Measurements from ENCODE around the gene GMEB1. TPM values are rescaled to one million over a fixed set of nuclear protein-coding genes. Genes with fewer than 3 reads are reported as not detected.

GMEB1 gene
- total RNA-seq, 1 donor from 2014 or later: 12.6 TPM

DNA sequence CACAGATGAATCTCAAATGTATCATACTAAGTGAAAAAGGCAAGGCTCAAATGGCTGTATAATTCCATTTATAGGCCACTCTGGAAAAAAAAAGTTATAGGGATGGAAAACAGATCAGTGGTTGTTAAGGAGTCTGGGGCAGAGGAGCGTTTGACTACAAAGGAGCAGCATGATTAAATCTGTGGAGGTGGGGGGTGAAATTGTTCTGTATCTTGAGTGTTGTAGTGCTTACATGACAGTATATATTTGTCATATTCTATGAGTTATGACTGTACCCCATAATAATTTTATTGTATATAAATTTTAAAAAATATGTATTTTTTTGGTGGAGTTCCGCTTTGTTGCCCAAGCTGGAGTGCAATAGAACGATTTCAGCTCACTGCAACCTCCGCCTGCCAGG is 36.0 kb upstream of the GMEB1 start:
- TF ChIP-seq EZH2 (IDR thresholded peaks at IDR 0.05; ENCODE audit: insufficient read depth, low read length): no peak
- TF ChIP-seq, protein P1, sequence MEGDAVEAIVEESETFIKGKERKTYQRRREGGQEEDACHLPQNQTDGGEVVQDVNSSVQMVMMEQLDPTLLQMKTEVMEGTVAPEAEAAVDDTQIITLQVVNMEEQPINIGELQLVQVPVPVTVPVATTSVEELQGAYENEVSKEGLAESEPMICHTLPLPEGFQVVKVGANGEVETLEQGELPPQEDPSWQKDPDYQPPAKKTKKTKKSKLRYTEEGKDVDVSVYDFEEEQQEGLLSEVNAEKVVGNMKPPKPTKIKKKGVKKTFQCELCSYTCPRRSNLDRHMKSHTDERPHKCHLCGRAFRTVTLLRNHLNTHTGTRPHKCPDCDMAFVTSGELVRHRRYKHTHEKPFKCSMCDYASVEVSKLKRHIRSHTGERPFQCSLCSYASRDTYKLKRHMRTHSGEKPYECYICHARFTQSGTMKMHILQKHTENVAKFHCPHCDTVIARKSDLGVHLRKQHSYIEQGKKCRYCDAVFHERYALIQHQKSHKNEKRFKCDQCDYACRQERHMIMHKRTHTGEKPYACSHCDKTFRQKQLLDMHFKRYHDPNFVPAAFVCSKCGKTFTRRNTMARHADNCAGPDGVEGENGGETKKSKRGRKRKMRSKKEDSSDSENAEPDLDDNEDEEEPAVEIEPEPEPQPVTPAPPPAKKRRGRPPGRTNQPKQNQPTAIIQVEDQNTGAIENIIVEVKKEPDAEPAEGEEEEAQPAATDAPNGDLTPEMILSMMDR (IDR thresholded peaks at IDR 0.05; ENCODE audit: insufficient read depth, low read depth, low read length): no peak
- no peak overlapping the region for H3K27ac Mint-ChIP-seq (ENCODE audit: unreplicated experiment)
- FAIRE-seq (no peak), DNase-seq (ENCODE audit: low read depth) (no peak)
- H3K4me2 ChIP-seq (ENCODE audit: low read length): no peak overlapping the region
- H3K27me3 Mint-ChIP-seq (ENCODE audit: low read depth, unreplicated experiment): no peaks in the 10 kb centered on the region
- H3K4me1 ChIP-seq (ENCODE audit: insufficient read depth, low read length): no peaks in the 10 kb centered on the region
- no peak overlapping the region for H3K9ac ChIP-seq (ENCODE audit: low read length)
- no peak overlapping the region for H3K4me3 Mint-ChIP-seq (ENCODE audit: unreplicated experiment)
- no peaks in the 10 kb centered on the region for H3K36me3 ChIP-seq (ENCODE audit: insufficient read depth, low read length)
- no peaks in the 10 kb centered on the region for H3K4me1 Mint-ChIP-seq (ENCODE audit: low read depth, unreplicated experiment)
- no peaks in the 10 kb centered on the region for H3K9me3 Mint-ChIP-seq (ENCODE audit: unreplicated experiment)
- H3K4me3 ChIP-seq (ENCODE audit: insufficient read depth, low read depth, low read length): no peak overlapping the region
- no peaks in the 10 kb centered on the region for H4K20me1 ChIP-seq (ENCODE audit: insufficient read depth, low read length)
- no peak overlapping the region for H3K27ac ChIP-seq (ENCODE audit: low read depth, low read length)
- peaks cover 4% of the 10 kb centered on the region for H3K36me3 Mint-ChIP-seq (ENCODE audit: low read depth, unreplicated experiment)
- H3K9me3 ChIP-seq (ENCODE audit: insufficient read depth, low read depth, low read length): no peaks in the 10 kb centered on the region
- peaks cover 2% of the 10 kb centered on the region for H3K79me2 ChIP-seq (ENCODE audit: insufficient read depth, low read length)
- H2AFZ ChIP-seq (ENCODE audit: low read depth, low read length): no peak overlapping the region
- H3K27me3 ChIP-seq (ENCODE audit: insufficient read depth, low read length): no peaks in the 10 kb centered on the region

DNA sequence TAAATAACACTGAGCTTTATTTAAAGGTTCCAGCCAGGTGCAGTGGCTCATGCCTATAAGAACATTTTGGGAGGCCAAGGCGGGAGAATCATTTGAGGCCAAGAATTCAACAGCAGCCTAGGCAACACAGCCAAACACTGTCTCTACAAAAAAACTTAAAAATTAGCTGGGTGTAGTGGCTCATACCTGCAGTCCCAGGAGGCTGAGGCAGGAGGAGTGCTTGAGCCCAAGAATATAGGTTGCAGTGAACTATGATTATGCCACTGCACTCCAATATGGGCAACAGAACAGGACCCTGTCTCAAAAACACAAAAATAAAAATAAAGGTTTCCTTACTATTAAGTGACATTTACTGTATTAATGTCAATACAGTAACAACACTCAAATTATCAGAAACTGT is 27.8 kb upstream of the GMEB1 start:
- no peaks in the 10 kb centered on the region for H3K36me3 Mint-ChIP-seq (ENCODE audit: low read depth, unreplicated experiment)
- Histone ChIP-seq H3K79me2 (ENCODE audit: insufficient read depth, low read length) (peaks cover 27% of the 10 kb centered on the region), H4K20me1 (ENCODE audit: insufficient read depth, low read length) (no peaks in the 10 kb centered on the region), H3K27me3 (ENCODE audit: insufficient read depth, low read length) (no peaks in the 10 kb centered on the region), H3K4me2 (ENCODE audit: low read length) (no peak overlapping the region), H3K4me1 (ENCODE audit: insufficient read depth, low read length) (peaks cover 8% of the 10 kb centered on the region), H2AFZ (ENCODE audit: low read depth, low read length) (no peak overlapping the region), H3K4me3 (ENCODE audit: insufficient read depth, low read depth, low read length) (no peak overlapping the region), H3K27ac (ENCODE audit: low read depth, low read length) (no peak overlapping the region), H3K9me3 (ENCODE audit: insufficient read depth, low read depth, low read length) (no peaks in the 10 kb centered on the region), H3K36me3 (ENCODE audit: insufficient read depth, low read length) (no peaks in the 10 kb centered on the region), H3K9ac (ENCODE audit: low read length) (no peak overlapping the region)
- no peak overlapping the region for H3K27ac Mint-ChIP-seq (ENCODE audit: unreplicated experiment)
- peaks cover 8% of the 10 kb centered on the region for H3K4me1 Mint-ChIP-seq (ENCODE audit: low read depth, unreplicated experiment)
- FAIRE-seq: no peak
- peak overlapping the region; percentile 60 for H3K4me3 Mint-ChIP-seq (ENCODE audit: unreplicated experiment)
- TF ChIP-seq, protein P1 (IDR thresholded peaks at IDR 0.05; ENCODE audit: insufficient read depth, low read depth, low read length): peak; percentile 31
- no peak for TF ChIP-seq EZH2 (IDR thresholded peaks at IDR 0.05; ENCODE audit: insufficient read depth, low read length)
- no peaks in the 10 kb centered on the region for H3K27me3 Mint-ChIP-seq (ENCODE audit: low read depth, unreplicated experiment)
- no peaks in the 10 kb centered on the region for H3K9me3 Mint-ChIP-seq (ENCODE audit: unreplicated experiment)
- DNase-seq (ENCODE audit: low read depth): no peak

DNA sequence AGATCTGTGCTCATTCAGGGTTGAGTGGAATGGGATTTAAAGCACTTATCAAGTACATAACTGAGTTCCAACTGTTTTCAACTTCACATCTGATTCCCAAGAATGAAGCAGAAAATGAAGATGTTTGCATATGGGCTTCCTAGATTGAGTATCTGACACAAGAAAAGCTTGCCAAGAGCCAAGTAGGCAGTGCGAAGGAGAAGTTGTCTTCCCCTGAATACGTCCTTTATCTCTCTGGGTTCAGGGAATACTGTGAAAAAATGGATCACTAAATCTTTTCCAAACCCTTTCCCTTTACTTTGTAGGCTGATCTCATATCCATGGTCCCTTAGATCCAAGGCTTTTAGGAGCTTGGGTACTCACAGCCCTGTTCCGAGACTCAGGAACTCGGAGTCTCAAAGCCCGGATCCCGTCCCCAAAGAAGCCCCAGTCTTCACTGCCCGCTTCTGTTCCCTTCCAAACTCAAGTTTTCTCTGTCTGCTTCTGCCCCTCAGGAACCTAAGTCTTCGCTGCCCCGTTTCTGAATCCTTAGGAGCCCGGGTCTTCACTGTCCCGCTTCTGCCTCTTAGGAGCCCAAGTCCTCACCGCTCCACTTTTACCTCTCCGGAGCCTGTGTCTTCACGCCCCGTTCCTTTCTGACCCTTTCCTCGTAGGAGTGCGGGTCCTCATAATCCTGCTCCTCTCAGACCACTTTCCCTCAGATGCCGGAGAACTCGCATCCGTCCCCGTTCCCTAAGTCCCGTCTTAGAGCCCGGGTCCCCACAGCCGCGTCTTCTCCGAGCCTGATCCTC is 26.3 kb upstream of the GMEB1 start:
- H3K36me3 ChIP-seq (ENCODE audit: insufficient read depth, low read length): no peaks in the 10 kb centered on the region
- Mint-ChIP-seq H3K27ac (ENCODE audit: unreplicated experiment) (peak overlapping the region; percentile 98), H3K9me3 (ENCODE audit: unreplicated experiment) (no peaks in the 10 kb centered on the region), H3K4me3 (ENCODE audit: unreplicated experiment) (peak overlapping the region; percentile 100), H3K27me3 (ENCODE audit: low read depth, unreplicated experiment) (no peaks in the 10 kb centered on the region), H3K36me3 (ENCODE audit: low read depth, unreplicated experiment) (no peaks in the 10 kb centered on the region), H3K4me1 (ENCODE audit: low read depth, unreplicated experiment) (peaks cover 10% of the 10 kb centered on the region)
- peaks cover 25% of the 10 kb centered on the region for H3K79me2 ChIP-seq (ENCODE audit: insufficient read depth, low read length)
- no peak for TF ChIP-seq EZH2 (IDR thresholded peaks at IDR 0.05; ENCODE audit: insufficient read depth, low read length)
- TF ChIP-seq, protein P1 (IDR thresholded peaks at IDR 0.05; ENCODE audit: insufficient read depth, low read depth, low read length): no peak
- H4K20me1 ChIP-seq (ENCODE audit: insufficient read depth, low read length): no peaks in the 10 kb centered on the region
- peak; percentile 25 for DNase-seq (ENCODE audit: low read depth)
- peak overlapping the region; percentile 96 for H2AFZ ChIP-seq (ENCODE audit: low read depth, low read length)
- peaks cover 8% of the 10 kb centered on the region for H3K4me1 ChIP-seq (ENCODE audit: insufficient read depth, low read length)
- no peak for FAIRE-seq
- peak overlapping the region; percentile 98 for H3K4me2 ChIP-seq (ENCODE audit: low read length)
- H3K9me3 ChIP-seq (ENCODE audit: insufficient read depth, low read depth, low read length): no peaks in the 10 kb centered on the region
- H3K27ac ChIP-seq (ENCODE audit: low read depth, low read length): peak overlapping the region; percentile 85
- no peaks in the 10 kb centered on the region for H3K27me3 ChIP-seq (ENCODE audit: insufficient read depth, low read length)
- H3K4me3 ChIP-seq (ENCODE audit: insufficient read depth, low read depth, low read length): peak overlapping the region; percentile 85
- peak overlapping the region; percentile 97 for H3K9ac ChIP-seq (ENCODE audit: low read length)
